GM21737 (cell line): ENCODE data around the gene CCT2.

Experiments used
- ATAC-seq: cut with Tn5 transposase; IDR thresholded peaks from one replicate; pipeline ENCODE4 v1.9.1; 2021; ENCODE audit warnings: mild to moderate bottlenecking, moderate library complexity; ENCODE audit not compliant: unreplicated experiment

The CCT2 gene

GRCh38 chr12:69585189-69586062 is at the start of gene CCT2:
CCT2 (plus strand) TSS chr12:69585459; CDS start chr12:69585522, 63 bp downstream.
- ATAC-seq: peak; percentile 98

GRCh38 chr12:69540987-69541386 is 44.3 kb upstream of the CCT2 start:
- no peak for ATAC-seq

- no peak for ATAC-seq
These were observed 41.2 kb upstream of the CCT2 start for GRCh38 chr12:69544087-69544486.

- ATAC-seq: no peak
These were observed 40.2 kb upstream of the CCT2 start for GRCh38 chr12:69545081-69545480.

- ATAC-seq: peak; percentile 79
These were observed 38.4 kb upstream of the CCT2 start for GRCh38 chr12:69546693-69547438.

- no peak for ATAC-seq
These were observed 36.6 kb upstream of the CCT2 start for GRCh38 chr12:69548687-69549086.

GRCh38 chr12:69550569-69551350 is 34.5 kb upstream of the CCT2 start:
- ATAC-seq: no peak

- ATAC-seq: no peak
These were observed 31.5 kb upstream of the CCT2 start for GRCh38 chr12:69553628-69554248.

- no peak for ATAC-seq
These were observed 29.8 kb upstream of the CCT2 start for GRCh38 chr12:69555461-69555860.

GRCh38 chr12:69556383-69556782 is 28.9 kb upstream of the CCT2 start:
- ATAC-seq: no peak

GRCh38 chr12:69563166-69563762 is 22.0 kb upstream of the CCT2 start:
- ATAC-seq: no peak

- ATAC-seq: no peak
These were observed 18.7 kb upstream of the CCT2 start for GRCh38 chr12:69566603-69567002.

- ATAC-seq: no peak
These were observed 16.0 kb upstream of the CCT2 start for GRCh38 chr12:69569236-69569635.

GRCh38 chr12:69570000-69570516 is 15.2 kb upstream of the CCT2 start:
- no peak for ATAC-seq

GRCh38 chr12:69570545-69571399 is 14.5 kb upstream of the CCT2 start:
- peak; percentile 74 for ATAC-seq

- ATAC-seq: no peak
These were observed 9.9 kb upstream of the CCT2 start for GRCh38 chr12:69575346-69575745.

- no peak for ATAC-seq
These were observed 7.0 kb upstream of the CCT2 start for GRCh38 chr12:69578283-69578682.

- ATAC-seq: no peak
These were observed 6.2 kb upstream of the CCT2 start for GRCh38 chr12:69579029-69579428.

- no peak for ATAC-seq
These were observed 5.2 kb upstream of the CCT2 start for GRCh38 chr12:69580074-69580473.
